ENCODE results near the gene MS4A3.

The MS4A3 gene

DNA sequence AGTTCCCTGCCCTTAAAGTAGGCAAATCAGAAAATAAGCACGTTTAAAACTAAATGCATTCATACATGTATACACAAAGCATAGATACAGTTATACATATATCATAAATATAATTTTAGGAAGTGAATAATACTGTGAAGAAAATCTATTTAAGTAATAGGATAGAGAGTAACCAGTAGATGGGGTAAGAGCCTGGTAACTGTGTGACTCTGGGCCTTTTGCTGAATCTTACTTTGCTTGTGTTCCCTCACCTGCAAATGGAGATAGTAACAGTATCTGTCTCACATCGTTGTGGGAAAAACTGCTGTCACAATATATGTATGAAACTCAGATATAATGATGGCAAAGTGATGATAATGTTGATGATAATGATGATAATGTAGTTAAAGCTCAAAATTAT lies 61.9 kb downstream of the MS4A3 start:
- Histone ChIP-seq H3K9me3 (ENCODE audit: control insufficient read depth, insufficient read depth, low read depth, low read length) (no peaks in the 10 kb centered on the region), H3K27ac (ENCODE audit: extremely low read depth, low read depth, low read length) (no peak overlapping the region), H3K4me3 (ENCODE audit: low read depth, low read length) (no peak overlapping the region), H3K36me3 (ENCODE audit: control insufficient read depth in 2 of 2, insufficient read depth in 1 of 2, low read length in 2 of 2) (no peaks in the 10 kb centered on the region), H3K4me1 (ENCODE audit: control insufficient read depth, insufficient read depth, low read length) (no peaks in the 10 kb centered on the region)
- TF ChIP-seq ZNF510 (tag by site-specific recombination; IDR thresholded peaks at IDR 0.05; ENCODE audit: insufficient replicate concordance) (no peak), ZNF837 (tag by site-specific recombination; IDR thresholded peaks at IDR 0.05) (no peak), ZNF132 (tag by site-specific recombination; IDR thresholded peaks at IDR 0.05; ENCODE audit: borderline replicate concordance) (no peak)
- ChIA-PET CTCF (no interaction called here), POLR2A (no interaction called here)

DNA sequence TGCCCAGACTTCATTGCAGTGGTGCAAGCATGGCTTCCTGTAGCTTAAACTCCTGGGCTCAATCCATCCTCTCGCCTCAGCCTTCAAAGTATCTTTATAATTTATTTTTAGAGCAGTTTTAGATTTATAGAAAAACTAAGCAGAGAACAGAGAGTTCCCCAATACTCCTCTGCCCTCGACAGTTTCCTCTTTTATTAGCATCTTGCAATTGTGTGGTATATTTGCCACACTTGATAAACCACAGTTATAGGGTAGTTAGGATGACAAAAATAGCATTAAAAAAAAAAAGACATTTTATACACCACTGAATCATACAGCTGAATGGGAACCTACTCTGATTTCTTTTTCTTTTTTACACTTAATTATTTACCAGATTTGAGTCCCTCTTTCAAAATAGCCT lies 63.2 kb downstream of the MS4A3 start:
- Histone ChIP-seq H3K4me1 (ENCODE audit: control insufficient read depth, insufficient read depth, low read length) (no peaks in the 10 kb centered on the region), H3K27ac (ENCODE audit: extremely low read depth, low read depth, low read length) (no peak overlapping the region), H3K36me3 (ENCODE audit: control insufficient read depth in 2 of 2, insufficient read depth in 1 of 2, low read length in 2 of 2) (no peaks in the 10 kb centered on the region), H3K9me3 (ENCODE audit: control insufficient read depth, insufficient read depth, low read depth, low read length) (no peaks in the 10 kb centered on the region), H3K4me3 (ENCODE audit: low read depth, low read length) (no peak overlapping the region)
- CTCF ChIA-PET: interaction anchor here (0.7 to 1.4 kb wide), 4 partner anchors 42 to 132 kb away, joined by 3 to 4 read pairs (median 3); no protein-coding TSS in a partner anchor
- POLR2A ChIA-PET: no interaction called here
- TF ChIP-seq, protein P1, sequence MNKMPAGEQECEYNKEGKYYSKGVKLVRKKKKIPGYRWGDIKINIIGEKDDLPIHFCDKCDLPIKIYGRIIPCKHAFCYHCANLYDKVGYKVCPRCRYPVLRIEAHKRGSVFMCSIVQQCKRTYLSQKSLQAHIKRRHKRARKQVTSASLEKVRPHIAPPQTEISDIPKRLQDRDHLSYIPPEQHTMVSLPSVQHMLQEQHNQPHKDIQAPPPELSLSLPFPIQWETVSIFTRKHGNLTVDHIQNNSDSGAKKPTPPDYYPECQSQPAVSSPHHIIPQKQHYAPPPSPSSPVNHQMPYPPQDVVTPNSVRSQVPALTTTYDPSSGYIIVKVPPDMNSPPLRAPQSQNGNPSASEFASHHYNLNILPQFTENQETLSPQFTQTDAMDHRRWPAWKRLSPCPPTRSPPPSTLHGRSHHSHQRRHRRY (tag by site-specific recombination; IDR thresholded peaks at IDR 0.05): no peak
- TF ChIP-seq ZNF266 (tag by site-specific recombination; IDR thresholded peaks at IDR 0.05; ENCODE audit: low read depth) (no peak), ZNF560 (tag by site-specific recombination; IDR thresholded peaks at IDR 0.05; ENCODE audit: borderline replicate concordance) (no peak), PRDM1 (tag by site-specific recombination; IDR thresholded peaks at IDR 0.05) (no peak), ZNF670 (tag by site-specific recombination; IDR thresholded peaks at IDR 0.05; ENCODE audit: low read depth) (no peak), ZFP69B (tag by site-specific recombination; IDR thresholded peaks at IDR 0.05) (no peak), ZNF23 (tag by site-specific recombination; IDR thresholded peaks at IDR 0.05; ENCODE audit: borderline replicate concordance) (no peak), ZNF114 (tag by site-specific recombination; IDR thresholded peaks at IDR 0.05) (no peak), SP2 (tag by site-specific recombination; IDR thresholded peaks at IDR 0.05) (no peak), ZNF366 (tag by site-specific recombination; conservative IDR thresholded peaks at IDR 0.05) (no peak), ZNF155 (tag by site-specific recombination; IDR thresholded peaks at IDR 0.05) (no peak)
- TF ChIP-seq, protein P2, sequence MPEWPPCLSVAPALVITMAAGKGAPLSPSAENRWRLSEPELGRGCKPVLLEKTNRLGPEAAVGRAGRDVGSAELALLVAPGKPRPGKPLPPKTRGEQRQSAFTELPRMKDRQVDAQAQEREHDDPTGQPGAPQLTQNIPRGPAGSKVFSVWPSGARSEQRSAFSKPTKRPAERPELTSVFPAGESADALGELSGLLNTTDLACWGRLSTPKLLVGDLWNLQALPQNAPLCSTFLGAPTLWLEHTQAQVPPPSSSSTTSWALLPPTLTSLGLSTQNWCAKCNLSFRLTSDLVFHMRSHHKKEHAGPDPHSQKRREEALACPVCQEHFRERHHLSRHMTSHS (tag by site-specific recombination; IDR thresholded peaks at IDR 0.05): no peak
- TF ChIP-seq, protein P3, sequence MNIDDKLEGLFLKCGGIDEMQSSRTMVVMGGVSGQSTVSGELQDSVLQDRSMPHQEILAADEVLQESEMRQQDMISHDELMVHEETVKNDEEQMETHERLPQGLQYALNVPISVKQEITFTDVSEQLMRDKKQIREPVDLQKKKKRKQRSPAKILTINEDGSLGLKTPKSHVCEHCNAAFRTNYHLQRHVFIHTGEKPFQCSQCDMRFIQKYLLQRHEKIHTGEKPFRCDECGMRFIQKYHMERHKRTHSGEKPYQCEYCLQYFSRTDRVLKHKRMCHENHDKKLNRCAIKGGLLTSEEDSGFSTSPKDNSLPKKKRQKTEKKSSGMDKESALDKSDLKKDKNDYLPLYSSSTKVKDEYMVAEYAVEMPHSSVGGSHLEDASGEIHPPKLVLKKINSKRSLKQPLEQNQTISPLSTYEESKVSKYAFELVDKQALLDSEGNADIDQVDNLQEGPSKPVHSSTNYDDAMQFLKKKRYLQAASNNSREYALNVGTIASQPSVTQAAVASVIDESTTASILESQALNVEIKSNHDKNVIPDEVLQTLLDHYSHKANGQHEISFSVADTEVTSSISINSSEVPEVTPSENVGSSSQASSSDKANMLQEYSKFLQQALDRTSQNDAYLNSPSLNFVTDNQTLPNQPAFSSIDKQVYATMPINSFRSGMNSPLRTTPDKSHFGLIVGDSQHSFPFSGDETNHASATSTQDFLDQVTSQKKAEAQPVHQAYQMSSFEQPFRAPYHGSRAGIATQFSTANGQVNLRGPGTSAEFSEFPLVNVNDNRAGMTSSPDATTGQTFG (tag by site-specific recombination; IDR thresholded peaks at IDR 0.05; ENCODE audit: borderline replicate concordance): no peak
